Left ventricle myocardium superior (tissue), 1 donor: ENCODE measurements around the gene TMEM208. TPM values are rescaled to one million over a fixed set of nuclear protein-coding genes. Genes with fewer than 3 reads are reported as not detected.

Experiments used
- ATAC-seq: fragments of 200-7000 bp; cut with Tn5 transposase; one replicate; pipeline ENCODE4 v1.9.1; 2020; ENCODE audit warnings: mild to moderate bottlenecking, moderate library complexity
- DNase-seq: peaks from one replicate; pipeline ENCODE4 v3.0.0-alpha.2; 2020
- intact Hi-C: fragments of 100-400 bp; cut with micrococcal nuclease; formaldehyde crosslinking; loops from one replicate; pipeline ENCODE4 v1.11.0; 2022
- total RNA-seq: library from RNA; stranded (reverse); fragmentation: NEBNext Ultra II Directional; extraction: Animal tissue kit (Norgen Biotek cat#: 25700); gene quantifications from one replicate; pipeline ENCODE4 v1.2.1, GENCODE V29; 2021
- donor health status: DM: no; HTN: yes; CAD: no; lungs with severe emphysema.

TMEM208 gene
- total RNA-seq, 1 donor from 2014 or later, result 11.7 TPM

GRCh38 chr16:67229906-67230808 is 3.2 kb downstream of the TMEM208 start:
- intact Hi-C loops, result no loop called here
- DNase-seq, result no peak
- no peak for ATAC-seq

GRCh38 chr16:67230809-67231660 is 4.1 kb downstream of the TMEM208 start:
- intact Hi-C loops, result no loop called here
- ATAC-seq (no peak), DNase-seq (no peak)

- intact Hi-C loops, result no loop called here
Observed at GRCh38 chr16:67233596-67233995, 6.7 kb downstream of the TMEM208 start.

GRCh38 chr16:67234180-67234597 is 7.3 kb downstream of the TMEM208 start:
- DNase-seq (no peak), ATAC-seq (no peak)
- intact Hi-C loops, result no loop called here

More at GRCh38 chr16:67233596-67233995, 6.7 kb downstream of the TMEM208 start:
- ATAC-seq (no peak), DNase-seq (no peak)

GRCh38 chr16:67235816-67236562 is 9.1 kb downstream of the TMEM208 start:
- no peak for DNase-seq
- intact Hi-C loops, result no loop called here

GRCh38 chr16:67236563-67237395 is 9.8 kb downstream of the TMEM208 start:
- intact Hi-C loops, result no loop called here
- ATAC-seq, result peak; percentile 11
- peak; percentile 44 for DNase-seq

More at GRCh38 chr16:67235816-67236562, 9.1 kb downstream of the TMEM208 start:
- ATAC-seq, result no peak

GRCh38 chr16:67237396-67238277 is 10.7 kb downstream of the TMEM208 start:
- intact Hi-C loops, result no loop called here
- ATAC-seq, result no peak

GRCh38 chr16:67238278-67238575 is 11.3 kb downstream of the TMEM208 start:
- intact Hi-C loops, result no loop called here
- ATAC-seq (no peak), DNase-seq (no peak)

More at GRCh38 chr16:67237396-67238277, 10.7 kb downstream of the TMEM208 start:
- peak; percentile 17 for DNase-seq

GRCh38 chr16:67238806-67239470 is 12.0 kb downstream of the TMEM208 start:
- intact Hi-C loops, result no loop called here
- peak; percentile 22 for DNase-seq
- no peak for ATAC-seq

- intact Hi-C loops, result no loop called here
- ATAC-seq, result no peak
- peak; percentile 18 for DNase-seq
Observed at GRCh38 chr16:67240506-67240905, 13.6 kb downstream of the TMEM208 start.

GRCh38 chr16:67241008-67241900 is 14.3 kb downstream of the TMEM208 start:
- DNase-seq (peak; percentile 84), ATAC-seq (peak; percentile 47)
- intact Hi-C loops, result no loop called here

GRCh38 chr16:67242138-67242730 is 15.3 kb downstream of the TMEM208 start:
- intact Hi-C loops, result no loop called here
- DNase-seq (peak; percentile 35), ATAC-seq (no peak)

- peak; percentile 55 for DNase-seq
Observed at GRCh38 chr16:67243481-67243880, 16.6 kb downstream of the TMEM208 start.

GRCh38 chr16:67244387-67245185 is 17.7 kb downstream of the TMEM208 start:
- DNase-seq (peak; percentile 78), ATAC-seq (peak; percentile 51)
- intact Hi-C loops, result no loop called here

More at GRCh38 chr16:67243481-67243880, 16.6 kb downstream of the TMEM208 start:
- ATAC-seq, result no peak
- intact Hi-C loops, result no loop called here

GRCh38 chr16:67245186-67245585 is 18.3 kb downstream of the TMEM208 start:
- ATAC-seq, result no peak
- intact Hi-C loops, result no loop called here
- no peak for DNase-seq
